ENCODE results near the gene AMY1B. TPM values are rescaled to one million over a fixed set of nuclear protein-coding genes. Genes with fewer than 3 reads are reported as not detected.
"Not testable (repeated sequence)": the region's sequence is repeated elsewhere in the genome, so short reads cannot be mapped to it uniquely, and the experiment has no call there.

Gene AMY1B
- total RNA-seq, 1 experiment from 2014 or later: not detected

- H3K9ac ChIP-seq (ENCODE audit: low read length); H3K27me3 ChIP-seq (ENCODE audit: low read length); H3K4me1 ChIP-seq (ENCODE audit: low read length); H4K20me1 ChIP-seq (ENCODE audit: insufficient read depth, low read depth, low read length); H2AFZ ChIP-seq (ENCODE audit: low read length); H3K79me2 ChIP-seq (ENCODE audit: low read length); H3K36me3 ChIP-seq (ENCODE audit: insufficient read depth, low read length); H3K4me3 ChIP-seq (ENCODE audit: low read length); DNase-seq; H3K9me2 ChIP-seq (replicated peaks; ENCODE audit: insufficient read depth, low read length); H3K4me2 ChIP-seq (ENCODE audit: low read depth, low read length, poor library complexity, severe bottlenecking); H3K27ac ChIP-seq (ENCODE audit: low read length); H3K9me3 ChIP-seq (ENCODE audit: low read length): not testable (repeated sequence)
These were observed 5.2 kb upstream of the AMY1B start for GRCh38 chr1:103701256-103701655.

- H3K36me3 ChIP-seq (ENCODE audit: insufficient read depth, low read length); H3K79me2 ChIP-seq (ENCODE audit: low read length); H3K4me3 ChIP-seq (ENCODE audit: low read length); DNase-seq; H2AFZ ChIP-seq (ENCODE audit: low read length); H3K9me3 ChIP-seq (ENCODE audit: low read length); H4K20me1 ChIP-seq (ENCODE audit: insufficient read depth, low read depth, low read length); H3K27ac ChIP-seq (ENCODE audit: low read length); H3K9ac ChIP-seq (ENCODE audit: low read length); H3K4me1 ChIP-seq (ENCODE audit: low read length); H3K4me2 ChIP-seq (ENCODE audit: low read depth, low read length, poor library complexity, severe bottlenecking); H3K27me3 ChIP-seq (ENCODE audit: low read length); H3K9me2 ChIP-seq (replicated peaks; ENCODE audit: insufficient read depth, low read length): not testable (repeated sequence)
These were observed 4.7 kb upstream of the AMY1B start for GRCh38 chr1:103700669-103701068.

GRCh38 chr1:103697430-103697829 is 1.4 kb upstream of the AMY1B start:
- not testable (repeated sequence) for H4K20me1 ChIP-seq (ENCODE audit: insufficient read depth, low read depth, low read length); H3K36me3 ChIP-seq (ENCODE audit: insufficient read depth, low read length); H3K27me3 ChIP-seq (ENCODE audit: low read length); H2AFZ ChIP-seq (ENCODE audit: low read length); H3K9me2 ChIP-seq (replicated peaks; ENCODE audit: insufficient read depth, low read length); H3K9me3 ChIP-seq (ENCODE audit: low read length); H3K4me1 ChIP-seq (ENCODE audit: low read length); DNase-seq; H3K9ac ChIP-seq (ENCODE audit: low read length); H3K4me3 ChIP-seq (ENCODE audit: low read length); H3K27ac ChIP-seq (ENCODE audit: low read length); H3K79me2 ChIP-seq (ENCODE audit: low read length); H3K4me2 ChIP-seq (ENCODE audit: low read depth, low read length, poor library complexity, severe bottlenecking)

- H3K9ac ChIP-seq (ENCODE audit: low read length); H3K36me3 ChIP-seq (ENCODE audit: insufficient read depth, low read length): not testable (repeated sequence)
These were observed 19.7 kb downstream of the AMY1B start for GRCh38 chr1:103676335-103676734.

GRCh38 chr1:103655460-103655859 is 40.5 kb downstream of the AMY1B start, which contains the start of gene AMY1A:
Gene AMY1A, plus strand, starts transcription at chr1:103655760. Its CDS starts 571 bp downstream, at chr1:103656331.
- H3K4me3 ChIP-seq (ENCODE audit: low read length); H3K9me3 ChIP-seq (ENCODE audit: low read length); H3K79me2 ChIP-seq (ENCODE audit: low read length); H3K27me3 ChIP-seq (ENCODE audit: low read length); H2AFZ ChIP-seq (ENCODE audit: low read length); H3K4me2 ChIP-seq (ENCODE audit: low read depth, low read length, poor library complexity, severe bottlenecking); DNase-seq; H3K27ac ChIP-seq (ENCODE audit: low read length); H3K36me3 ChIP-seq (ENCODE audit: insufficient read depth, low read length); H3K4me1 ChIP-seq (ENCODE audit: low read length); H3K9me2 ChIP-seq (replicated peaks; ENCODE audit: insufficient read depth, low read length); H3K9ac ChIP-seq (ENCODE audit: low read length); H4K20me1 ChIP-seq (ENCODE audit: insufficient read depth, low read depth, low read length): not testable (repeated sequence)

More at GRCh38 chr1:103676335-103676734, 19.7 kb downstream of the AMY1B start:
- not testable (repeated sequence) for H3K4me3 ChIP-seq (ENCODE audit: low read length); H4K20me1 ChIP-seq (ENCODE audit: insufficient read depth, low read depth, low read length); H2AFZ ChIP-seq (ENCODE audit: low read length); H3K27ac ChIP-seq (ENCODE audit: low read length); H3K27me3 ChIP-seq (ENCODE audit: low read length); DNase-seq; H3K9me3 ChIP-seq (ENCODE audit: low read length); H3K9me2 ChIP-seq (replicated peaks; ENCODE audit: insufficient read depth, low read length); H3K4me2 ChIP-seq (ENCODE audit: low read depth, low read length, poor library complexity, severe bottlenecking); H3K79me2 ChIP-seq (ENCODE audit: low read length); H3K4me1 ChIP-seq (ENCODE audit: low read length)

GRCh38 chr1:103654133-103654532 is 41.9 kb downstream of the AMY1B start:
- H3K9me2 ChIP-seq (replicated peaks; ENCODE audit: insufficient read depth, low read length); H3K36me3 ChIP-seq (ENCODE audit: insufficient read depth, low read length); H3K9me3 ChIP-seq (ENCODE audit: low read length); H3K9ac ChIP-seq (ENCODE audit: low read length); H2AFZ ChIP-seq (ENCODE audit: low read length); H3K27me3 ChIP-seq (ENCODE audit: low read length); H4K20me1 ChIP-seq (ENCODE audit: insufficient read depth, low read depth, low read length); H3K4me2 ChIP-seq (ENCODE audit: low read depth, low read length, poor library complexity, severe bottlenecking); H3K4me3 ChIP-seq (ENCODE audit: low read length); DNase-seq; H3K27ac ChIP-seq (ENCODE audit: low read length); H3K79me2 ChIP-seq (ENCODE audit: low read length); H3K4me1 ChIP-seq (ENCODE audit: low read length): not testable (repeated sequence)

GRCh38 chr1:103650889-103651288 is 45.1 kb downstream of the AMY1B start:
- H2AFZ ChIP-seq (ENCODE audit: low read length); H3K27ac ChIP-seq (ENCODE audit: low read length); DNase-seq; H3K4me1 ChIP-seq (ENCODE audit: low read length); H3K9ac ChIP-seq (ENCODE audit: low read length); H3K4me3 ChIP-seq (ENCODE audit: low read length); H4K20me1 ChIP-seq (ENCODE audit: insufficient read depth, low read depth, low read length); H3K4me2 ChIP-seq (ENCODE audit: low read depth, low read length, poor library complexity, severe bottlenecking); H3K9me3 ChIP-seq (ENCODE audit: low read length); H3K27me3 ChIP-seq (ENCODE audit: low read length); H3K9me2 ChIP-seq (replicated peaks; ENCODE audit: insufficient read depth, low read length); H3K36me3 ChIP-seq (ENCODE audit: insufficient read depth, low read length); H3K79me2 ChIP-seq (ENCODE audit: low read length): not testable (repeated sequence)

- H3K4me3 ChIP-seq (ENCODE audit: low read length); H3K9me3 ChIP-seq (ENCODE audit: low read length); H3K4me2 ChIP-seq (ENCODE audit: low read depth, low read length, poor library complexity, severe bottlenecking); H3K9me2 ChIP-seq (replicated peaks; ENCODE audit: insufficient read depth, low read length); H3K27me3 ChIP-seq (ENCODE audit: low read length); H4K20me1 ChIP-seq (ENCODE audit: insufficient read depth, low read depth, low read length); H3K4me1 ChIP-seq (ENCODE audit: low read length); H3K36me3 ChIP-seq (ENCODE audit: insufficient read depth, low read length); H2AFZ ChIP-seq (ENCODE audit: low read length); H3K27ac ChIP-seq (ENCODE audit: low read length); DNase-seq; H3K79me2 ChIP-seq (ENCODE audit: low read length); H3K9ac ChIP-seq (ENCODE audit: low read length): not testable (repeated sequence)
These were observed 45.7 kb downstream of the AMY1B start for GRCh38 chr1:103650305-103650704.

GRCh38 chr1:103643908-103644307 is 52.1 kb downstream of the AMY1B start:
- H3K79me2 ChIP-seq (ENCODE audit: low read length); DNase-seq; H3K27me3 ChIP-seq (ENCODE audit: low read length); H3K36me3 ChIP-seq (ENCODE audit: insufficient read depth, low read length); H4K20me1 ChIP-seq (ENCODE audit: insufficient read depth, low read depth, low read length); H3K4me3 ChIP-seq (ENCODE audit: low read length); H3K4me2 ChIP-seq (ENCODE audit: low read depth, low read length, poor library complexity, severe bottlenecking); H3K4me1 ChIP-seq (ENCODE audit: low read length); H3K9ac ChIP-seq (ENCODE audit: low read length); H3K9me3 ChIP-seq (ENCODE audit: low read length); H3K27ac ChIP-seq (ENCODE audit: low read length); H2AFZ ChIP-seq (ENCODE audit: low read length); H3K9me2 ChIP-seq (replicated peaks; ENCODE audit: insufficient read depth, low read length): not testable (repeated sequence)
